Esophagus squamous epithelium (tissue), 5 donors: ENCODE data around the gene SLC25A20. TPM values are rescaled to one million over a fixed set of nuclear protein-coding genes. Genes with fewer than 3 reads are reported as not detected.

Source experiments
- DNase-seq: peaks from one replicate; lab custom pipeline; 2025; lab: John Stamatoyannopoulos, UW
- H3K27ac ChIP-seq, 4 donors: fragments of 200-600 bp; sonication (generic); one replicate each; pipeline ENCODE4 v1.5.1; 2016 to 2019; ENCODE audit warnings: mild to moderate bottlenecking in 1 of 4
- H3K27me3 ChIP-seq, 4 donors: fragments of 200-600 bp; sonication (generic); 1 replicate in 3 of 4; 2 replicates in 1 of 4; pipeline versions ENCODE4 v1.5.1 to v1.6.0; 2017 to 2021; ENCODE audit warnings: antibody characterized with exemption in 1 of 4
- H3K36me3 ChIP-seq, 3 donors: fragments of 200-600 bp; sonication (generic); one replicate each; pipeline ENCODE4 v1.5.1; 2016 to 2019
- H3K4me1 ChIP-seq, 3 donors: fragments of 200-600 bp; sonication (generic); one replicate each; pipeline ENCODE4 v1.5.1; 2017 to 2019
- H3K4me3 ChIP-seq, 4 donors: fragments of 200-600 bp; sonication (generic); 1 replicate in 3 of 4; 2 replicates in 1 of 4; pipeline ENCODE4 v1.5.1; 2016 to 2019; ENCODE audit warnings: mild to moderate bottlenecking in 2 of 4, moderate library complexity in 1 of 4
- H3K9me3 ChIP-seq, 3 donors: fragments of 200-600 bp; sonication (generic); one replicate each; pipeline ENCODE4 v1.5.1; 2016 to 2019
- POLR2A ChIP-seq, 4 donors: fragments of 450-650 bp; IDR thresholded peaks; one replicate each; pipeline ENCODE4 v1.6.1; 2017; ENCODE audit warnings: antibody characterized with exemption in 4 of 4, mild to moderate bottlenecking in 4 of 4, moderate library complexity in 3 of 4
- WGBS, 2 donors: methylation state at CpG; one replicate each; pipeline ENCODE4 v1.1.5; 2018; 5-methylcytosine and 5-hydroxymethylcytosine counted together
- intact Hi-C: fragments of 100-400 bp; cut with DNase I; formaldehyde crosslinking; loops from one replicate; pipeline ENCODE4 v1.15.0; 2022
- total RNA-seq, 4 donors: library from RNA; depleted of rRNA; stranded (reverse); fragments of >200 nt; gene quantifications; one replicate each; pipeline ENCODE4 v1.1.0, GENCODE V29; 2016
- TF ChIP-seq, protein P1 (sequence below), 6 experiments: fragments of 450-650 bp in 4 of 6; fragments of 200-600 bp in 2 of 6; sonication (generic) in 2 of 6; IDR thresholded peaks; one replicate each; pipeline ENCODE4 v1.5.1; 2016 to 2019; ENCODE audit warnings: antibody characterized with exemption in 6 of 6, mild to moderate bottlenecking in 4 of 6, moderate library complexity in 4 of 6
- donor health status: DM: yes; HTN: yes; CAD: no.

Gene SLC25A20
- total RNA-seq, 4 donors from 2014 or later, result 4.2 to 19.6 (median 11.7) TPM

DNA sequence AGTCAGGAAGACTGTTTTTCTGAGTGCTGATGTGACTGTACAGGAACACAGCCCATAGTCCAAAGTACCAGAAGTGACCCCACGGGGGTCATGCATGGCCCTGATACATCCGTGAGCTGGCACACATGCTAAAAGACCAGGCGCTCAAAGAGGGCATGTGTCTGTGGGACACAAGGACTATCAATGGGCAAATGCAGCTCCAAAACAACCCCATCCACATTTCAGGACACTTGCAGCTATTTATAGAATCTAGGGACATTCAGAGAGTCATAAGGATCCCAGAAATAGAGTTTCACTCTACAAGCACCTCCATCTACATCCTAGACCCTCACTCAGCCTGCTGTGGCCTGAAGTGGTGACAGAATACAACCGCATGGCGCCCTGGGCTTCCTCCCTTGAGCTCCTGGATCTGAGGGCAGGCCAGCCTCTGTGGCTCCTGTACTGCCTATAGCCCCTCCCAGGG, 17.0 kb downstream of the SLC25A20 start:
- no peaks in the 10 kb centered on the region for H3K27me3 ChIP-seq
- no peak for DNase-seq
- WGBS, 2 donors, result 80 to 97% methylated on average over 3 of the region's 5 CpGs

DNA sequence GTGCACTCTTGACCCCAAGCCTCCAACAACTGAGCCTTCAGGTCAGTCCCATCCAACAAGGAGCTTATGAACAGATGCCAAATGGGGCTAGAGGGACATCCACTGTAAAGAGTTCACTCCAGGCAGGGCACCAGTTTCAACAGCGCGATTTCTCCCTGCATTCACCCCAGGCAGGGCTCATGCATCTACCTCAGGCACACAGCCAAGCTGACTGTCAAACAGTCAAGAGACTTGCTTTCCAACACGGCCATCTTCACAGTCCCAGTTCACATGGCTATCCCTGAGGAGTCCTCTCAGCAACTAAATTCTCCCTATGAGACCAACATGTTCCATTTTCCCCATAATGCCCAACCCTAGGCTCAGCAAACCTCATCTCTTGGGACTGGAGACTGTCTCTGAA, 17.7 kb downstream of the SLC25A20 start:
- intact Hi-C loops, result no loop called here
- Histone ChIP-seq H3K36me3 (peaks cover 0 to 61% (median 3%) of the 10 kb centered on the region in 3 donors), H3K27me3 (no peaks in the 10 kb centered on the region), H3K9me3 (no peaks in the 10 kb centered on the region), H3K4me3 (no peak overlapping the region), H3K4me1 (no peaks in the 10 kb centered on the region), H3K27ac (no peak overlapping the region)
- WGBS, 2 donors, result 74 to 93% methylated on average over 3 of the region's 3 CpGs
- TF ChIP-seq, protein P1, sequence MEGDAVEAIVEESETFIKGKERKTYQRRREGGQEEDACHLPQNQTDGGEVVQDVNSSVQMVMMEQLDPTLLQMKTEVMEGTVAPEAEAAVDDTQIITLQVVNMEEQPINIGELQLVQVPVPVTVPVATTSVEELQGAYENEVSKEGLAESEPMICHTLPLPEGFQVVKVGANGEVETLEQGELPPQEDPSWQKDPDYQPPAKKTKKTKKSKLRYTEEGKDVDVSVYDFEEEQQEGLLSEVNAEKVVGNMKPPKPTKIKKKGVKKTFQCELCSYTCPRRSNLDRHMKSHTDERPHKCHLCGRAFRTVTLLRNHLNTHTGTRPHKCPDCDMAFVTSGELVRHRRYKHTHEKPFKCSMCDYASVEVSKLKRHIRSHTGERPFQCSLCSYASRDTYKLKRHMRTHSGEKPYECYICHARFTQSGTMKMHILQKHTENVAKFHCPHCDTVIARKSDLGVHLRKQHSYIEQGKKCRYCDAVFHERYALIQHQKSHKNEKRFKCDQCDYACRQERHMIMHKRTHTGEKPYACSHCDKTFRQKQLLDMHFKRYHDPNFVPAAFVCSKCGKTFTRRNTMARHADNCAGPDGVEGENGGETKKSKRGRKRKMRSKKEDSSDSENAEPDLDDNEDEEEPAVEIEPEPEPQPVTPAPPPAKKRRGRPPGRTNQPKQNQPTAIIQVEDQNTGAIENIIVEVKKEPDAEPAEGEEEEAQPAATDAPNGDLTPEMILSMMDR (IDR thresholded peaks at IDR 0.05), result no peak
- no peak for TF ChIP-seq POLR2A (IDR thresholded peaks at IDR 0.05)
- DNase-seq, result no peak

More for the DNA sequence above, 17.0 kb downstream of the SLC25A20 start:
- no peak for TF ChIP-seq POLR2A (IDR thresholded peaks at IDR 0.05)
- TF ChIP-seq, protein P1 (IDR thresholded peaks at IDR 0.05), result no peak
- H3K9me3 ChIP-seq, result no peaks in the 10 kb centered on the region
- H3K27ac ChIP-seq, result no peak overlapping the region
- intact Hi-C loops, result no loop called here
- peaks cover 0 to 61% (median 3%) of the 10 kb centered on the region in 3 donors for H3K36me3 ChIP-seq
- no peak overlapping the region for H3K4me3 ChIP-seq
- no peaks in the 10 kb centered on the region for H3K4me1 ChIP-seq

DNA sequence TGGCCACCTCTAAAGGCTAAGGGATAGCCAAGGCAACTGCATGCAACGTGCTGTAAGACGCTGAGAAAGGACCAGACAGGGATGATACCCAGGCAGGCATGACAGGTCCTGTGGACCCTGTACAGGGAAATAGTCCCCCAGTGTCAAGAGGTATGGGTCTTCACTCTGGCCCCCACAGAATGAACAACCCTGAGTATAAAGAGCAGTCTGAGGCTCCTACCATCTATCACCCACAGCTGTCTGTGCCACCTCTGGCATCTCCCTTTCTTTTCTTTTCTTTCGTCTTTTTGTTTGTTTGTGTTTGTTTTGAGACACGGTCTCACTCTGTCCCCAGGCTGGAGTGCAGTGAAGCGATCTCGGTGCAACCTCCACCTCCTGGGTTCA, 18.7 kb downstream of the SLC25A20 start:
- WGBS, 2 donors, result 87 to 90% methylated on average over 4 to 6 of the region's 6 CpGs

GRCh38 chr3:48879307-48879993, 19.2 kb downstream of the SLC25A20 start:
- Histone ChIP-seq H3K27ac (no peak overlapping the region), H3K4me1 (no peaks in the 10 kb centered on the region), H3K4me3 (no peak overlapping the region), H3K36me3 (peaks cover 0 to 64% (median 3%) of the 10 kb centered on the region in 3 donors), H3K27me3 (no peaks in the 10 kb centered on the region), H3K9me3 (no peaks in the 10 kb centered on the region)
- intact Hi-C loops, result no loop called here
- TF ChIP-seq POLR2A (IDR thresholded peaks at IDR 0.05), result no peak
- TF ChIP-seq, protein P1 (IDR thresholded peaks at IDR 0.05), result no peak
- WGBS, 2 donors, result 75 to 78% methylated on average over 5 to 6 of the region's 6 CpGs
- no peak for DNase-seq

More for the DNA sequence above, 18.7 kb downstream of the SLC25A20 start:
- DNase-seq, result no peak
- Histone ChIP-seq H3K27ac (no peak overlapping the region), H3K4me1 (no peaks in the 10 kb centered on the region), H3K9me3 (no peaks in the 10 kb centered on the region), H3K27me3 (no peaks in the 10 kb centered on the region), H3K4me3 (no peak overlapping the region), H3K36me3 (peaks cover 0 to 65% (median 3%) of the 10 kb centered on the region in 3 donors)
- intact Hi-C loops, result no loop called here
- TF ChIP-seq POLR2A (IDR thresholded peaks at IDR 0.05), result no peak
- TF ChIP-seq, protein P1 (IDR thresholded peaks at IDR 0.05), result no peak

DNA sequence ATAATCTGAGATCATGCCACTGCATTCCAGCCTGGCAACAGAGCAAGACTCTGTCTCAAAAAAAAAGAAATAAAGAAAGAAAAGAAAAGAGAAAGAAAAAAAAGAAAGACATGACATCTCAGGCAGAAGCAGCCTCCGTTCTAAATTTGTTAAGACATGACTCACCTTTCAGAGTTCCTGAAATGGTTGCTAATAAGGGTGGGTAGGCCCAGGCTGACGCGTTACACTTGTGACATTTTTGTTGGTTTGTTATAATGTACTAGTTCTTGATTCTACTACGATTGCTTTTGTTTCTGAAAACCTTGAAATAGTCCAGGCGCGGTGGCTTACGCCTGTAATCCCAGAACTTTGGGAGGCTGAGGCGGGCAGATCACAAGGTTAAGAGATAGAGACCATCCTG, 21.0 kb downstream of the SLC25A20 start:
- intact Hi-C loops, result no loop called here

More for the DNA sequence above, 21.0 kb downstream of the SLC25A20 start:
- Histone ChIP-seq H3K9me3 (no peaks in the 10 kb centered on the region), H3K27ac (no peak overlapping the region), H3K36me3 (peaks cover 0 to 48% (median 3%) of the 10 kb centered on the region in 3 donors), H3K4me1 (no peaks in the 10 kb centered on the region), H3K4me3 (no peak overlapping the region), H3K27me3 (no peaks in the 10 kb centered on the region)
- DNase-seq, result no peak
- 79% methylated on average over 8 of the region's 8 CpGs for WGBS, 2 donors
- TF ChIP-seq, protein P1 (IDR thresholded peaks at IDR 0.05), result no peak
- TF ChIP-seq POLR2A (IDR thresholded peaks at IDR 0.05), result no peak
